ENCODE data around the gene FAM9C.

The FAM9C gene

DNA sequence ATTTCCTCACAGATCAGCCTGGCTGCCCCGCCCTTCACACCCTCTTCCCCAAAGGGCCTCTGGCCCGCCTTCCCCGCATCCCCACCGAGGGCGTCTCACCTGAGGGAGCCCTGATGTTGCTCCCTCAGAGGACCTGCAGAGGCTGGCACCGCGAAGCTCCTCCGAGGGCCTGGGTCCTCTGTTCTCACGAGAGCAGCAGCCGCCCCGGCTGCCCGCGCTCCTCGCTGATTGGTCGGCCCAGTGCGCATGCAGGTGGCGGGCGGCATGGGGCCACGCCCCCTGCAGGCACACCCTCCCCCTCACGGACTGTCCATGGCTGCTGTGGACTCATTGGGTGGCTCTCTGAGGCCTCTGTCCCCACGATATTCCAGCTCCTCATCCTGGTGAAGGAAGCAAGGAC is at the start of gene FAM9C:
TSS of gene FAM9C (minus strand) at position 180 of the 400 bp plus-strand sequence. CDS start 831 bp downstream, outside the sequence.
- H3K36me3 ChIP-seq (ENCODE audit: insufficient read depth) = no peaks in the 10 kb centered on the region
- H3K27ac ChIP-seq = no peak within 1 kb of the TSS
- H4K20me1 ChIP-seq (ENCODE audit: insufficient read depth) = no peaks in the 10 kb centered on the region
- no peak within 1 kb of the TSS for H3K9ac ChIP-seq
- no peaks in the 10 kb centered on the region for H3K4me1 ChIP-seq (ENCODE audit: low read depth, poor library complexity, severe bottlenecking)
- TF ChIP-seq, protein P1, sequence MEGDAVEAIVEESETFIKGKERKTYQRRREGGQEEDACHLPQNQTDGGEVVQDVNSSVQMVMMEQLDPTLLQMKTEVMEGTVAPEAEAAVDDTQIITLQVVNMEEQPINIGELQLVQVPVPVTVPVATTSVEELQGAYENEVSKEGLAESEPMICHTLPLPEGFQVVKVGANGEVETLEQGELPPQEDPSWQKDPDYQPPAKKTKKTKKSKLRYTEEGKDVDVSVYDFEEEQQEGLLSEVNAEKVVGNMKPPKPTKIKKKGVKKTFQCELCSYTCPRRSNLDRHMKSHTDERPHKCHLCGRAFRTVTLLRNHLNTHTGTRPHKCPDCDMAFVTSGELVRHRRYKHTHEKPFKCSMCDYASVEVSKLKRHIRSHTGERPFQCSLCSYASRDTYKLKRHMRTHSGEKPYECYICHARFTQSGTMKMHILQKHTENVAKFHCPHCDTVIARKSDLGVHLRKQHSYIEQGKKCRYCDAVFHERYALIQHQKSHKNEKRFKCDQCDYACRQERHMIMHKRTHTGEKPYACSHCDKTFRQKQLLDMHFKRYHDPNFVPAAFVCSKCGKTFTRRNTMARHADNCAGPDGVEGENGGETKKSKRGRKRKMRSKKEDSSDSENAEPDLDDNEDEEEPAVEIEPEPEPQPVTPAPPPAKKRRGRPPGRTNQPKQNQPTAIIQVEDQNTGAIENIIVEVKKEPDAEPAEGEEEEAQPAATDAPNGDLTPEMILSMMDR (conservative IDR thresholded peaks at IDR 0.05; ENCODE audit: low read depth, low read length) = no peak
- H3K79me2 ChIP-seq (ENCODE audit: insufficient read depth, low read depth) = no peaks in the 10 kb centered on the region
- no peak within 1 kb of the TSS for H2AFZ ChIP-seq (ENCODE audit: low read depth)
- H3K27me3 ChIP-seq (ENCODE audit: insufficient read depth, low read depth) = no peaks in the 10 kb centered on the region
- no peak within 1 kb of the TSS for H3K4me2 ChIP-seq
- no peak within 1 kb of the TSS for H3K4me3 ChIP-seq (IDR thresholded peaks at IDR 0.05; ENCODE audit: insufficient read depth, low read depth, low read length)

DNA sequence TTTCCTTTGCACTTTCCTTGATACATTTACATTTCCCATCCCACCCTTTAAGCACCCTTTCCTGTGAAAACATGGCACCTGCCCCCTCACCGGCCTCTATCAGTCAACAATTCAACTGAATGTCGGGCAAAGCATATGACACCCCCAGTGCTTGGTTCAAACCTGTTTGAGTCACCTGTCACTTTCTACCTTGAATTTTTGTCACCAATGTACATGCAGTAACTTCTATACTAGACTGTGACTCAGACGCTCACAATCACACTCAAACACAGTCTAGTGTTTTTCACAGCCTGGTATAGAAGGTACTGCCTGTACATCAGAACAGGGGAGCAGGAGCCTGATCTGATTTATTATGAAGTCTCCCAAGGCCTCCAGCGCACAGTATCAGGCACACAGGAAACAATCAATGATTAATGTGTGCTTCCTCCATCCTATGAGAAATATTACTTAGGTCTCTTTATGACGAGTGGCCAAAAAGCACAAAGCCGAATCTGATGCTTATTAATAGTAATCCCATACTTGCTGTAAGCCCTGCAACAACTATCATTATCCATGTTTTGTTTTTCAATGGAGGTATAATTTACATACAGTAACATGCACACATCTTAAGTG is 49.2 kb upstream of the FAM9C start:
- peaks cover 6% of the 10 kb centered on the region for H3K4me1 ChIP-seq (ENCODE audit: low read depth, poor library complexity, severe bottlenecking)
- no peak overlapping the region for H3K9ac ChIP-seq
- TF ChIP-seq, protein P1 (conservative IDR thresholded peaks at IDR 0.05; ENCODE audit: low read depth, low read length) = no peak
- no peaks in the 10 kb centered on the region for H4K20me1 ChIP-seq (ENCODE audit: insufficient read depth)
- no peak overlapping the region for H3K4me2 ChIP-seq
- no peak overlapping the region for H3K4me3 ChIP-seq (IDR thresholded peaks at IDR 0.05; ENCODE audit: insufficient read depth, low read depth, low read length)
- no peaks in the 10 kb centered on the region for H3K27me3 ChIP-seq (ENCODE audit: insufficient read depth, low read depth)
- H3K36me3 ChIP-seq (ENCODE audit: insufficient read depth) = no peaks in the 10 kb centered on the region
- H3K79me2 ChIP-seq (ENCODE audit: insufficient read depth, low read depth) = no peaks in the 10 kb centered on the region
- H2AFZ ChIP-seq (ENCODE audit: low read depth) = no peak overlapping the region
- H3K27ac ChIP-seq = no peak overlapping the region

DNA sequence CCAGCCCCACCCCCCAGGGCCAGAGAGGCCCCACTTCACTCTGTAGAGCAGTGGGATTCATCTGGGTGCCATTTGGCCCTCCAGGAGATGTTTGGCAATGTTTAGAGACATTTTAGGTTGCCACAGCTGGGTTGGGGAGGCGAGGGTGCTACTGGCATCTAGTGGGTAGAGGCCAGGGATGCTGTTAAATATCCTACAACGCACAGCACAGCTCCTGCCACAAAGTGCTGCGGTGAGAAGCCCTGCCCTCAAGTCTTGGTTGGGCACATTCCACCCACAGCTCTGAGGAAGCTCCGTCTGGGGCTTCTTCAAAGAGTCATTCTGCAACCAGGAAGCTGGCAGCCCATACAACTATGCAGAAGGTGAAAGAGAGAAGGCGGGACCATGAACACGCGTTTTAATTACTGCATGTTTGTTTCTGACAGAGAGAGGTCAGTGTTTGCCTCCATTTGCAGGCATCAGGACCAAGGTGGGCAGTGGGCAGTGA is 48.1 kb upstream of the FAM9C start:
- Histone ChIP-seq H3K4me3 (IDR thresholded peaks at IDR 0.05; ENCODE audit: insufficient read depth, low read depth, low read length) (no peak overlapping the region), H3K27ac (no peak overlapping the region), H3K4me2 (no peak overlapping the region), H3K79me2 (ENCODE audit: insufficient read depth, low read depth) (no peaks in the 10 kb centered on the region), H3K9ac (no peak overlapping the region), H3K36me3 (ENCODE audit: insufficient read depth) (no peaks in the 10 kb centered on the region), H4K20me1 (ENCODE audit: insufficient read depth) (no peaks in the 10 kb centered on the region), H2AFZ (ENCODE audit: low read depth) (no peak overlapping the region), H3K4me1 (ENCODE audit: low read depth, poor library complexity, severe bottlenecking) (peaks cover 17% of the 10 kb centered on the region), H3K27me3 (ENCODE audit: insufficient read depth, low read depth) (no peaks in the 10 kb centered on the region)
- TF ChIP-seq, protein P1 (conservative IDR thresholded peaks at IDR 0.05; ENCODE audit: low read depth, low read length) = no peak

DNA sequence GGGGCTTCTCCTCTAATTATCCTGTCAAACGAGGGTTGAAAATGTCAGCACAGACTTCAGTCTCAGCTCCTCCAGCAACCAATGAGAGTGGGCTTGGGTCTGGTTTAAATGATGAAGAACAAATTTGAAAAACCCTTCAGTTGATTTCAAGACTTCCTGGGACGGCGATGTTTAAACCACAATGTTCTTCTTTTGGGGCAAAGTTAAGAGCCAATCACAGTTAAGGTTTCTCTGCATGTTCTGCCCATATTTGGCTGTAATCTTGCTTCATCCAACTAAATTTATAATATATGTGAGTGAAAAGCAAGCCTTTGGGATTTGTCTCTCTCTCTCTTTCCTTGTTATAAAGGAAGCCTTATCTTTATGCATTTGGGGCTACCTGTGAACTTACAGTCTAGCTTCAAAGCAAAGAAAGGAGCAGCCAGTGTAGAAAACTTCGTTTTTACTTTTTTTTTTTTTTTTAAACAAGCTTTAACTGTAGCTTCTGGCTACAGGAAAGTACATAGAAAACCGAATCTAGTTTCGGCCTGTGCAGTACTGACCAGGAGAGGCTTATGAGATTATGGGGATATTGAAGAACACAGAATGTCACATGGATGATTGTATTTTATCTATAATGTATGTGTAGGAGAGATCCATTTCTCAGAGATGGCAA is 46.8 kb upstream of the FAM9C start:
- H3K4me3 ChIP-seq (IDR thresholded peaks at IDR 0.05; ENCODE audit: insufficient read depth, low read depth, low read length) = no peak overlapping the region
- H3K9ac ChIP-seq = no peak overlapping the region
- TF ChIP-seq, protein P1 (conservative IDR thresholded peaks at IDR 0.05; ENCODE audit: low read depth, low read length) = no peak
- no peaks in the 10 kb centered on the region for H3K27me3 ChIP-seq (ENCODE audit: insufficient read depth, low read depth)
- no peak overlapping the region for H2AFZ ChIP-seq (ENCODE audit: low read depth)
- no peaks in the 10 kb centered on the region for H3K79me2 ChIP-seq (ENCODE audit: insufficient read depth, low read depth)
- H3K36me3 ChIP-seq (ENCODE audit: insufficient read depth) = no peaks in the 10 kb centered on the region
- peaks cover 30% of the 10 kb centered on the region for H3K4me1 ChIP-seq (ENCODE audit: low read depth, poor library complexity, severe bottlenecking)
- H4K20me1 ChIP-seq (ENCODE audit: insufficient read depth) = no peaks in the 10 kb centered on the region
- H3K27ac ChIP-seq = no peak overlapping the region
- H3K4me2 ChIP-seq = no peak overlapping the region

All from KMS-11 (cell line).